HCT116 (cell line): ENCODE measurements around the gene CNNM4. TPM values are rescaled to one million over a fixed set of nuclear protein-coding genes. Genes with fewer than 3 reads are reported as not detected.
A peak's percentile ranks its signal among the peaks of the same experiment; 100 is the strongest.

ENCODE experiments used
- ATAC-seq: fragments of 200-7000 bp; cut with Tn5 transposase; 2 replicates; pipeline ENCODE4 v1.9.1; 2020; ENCODE audit warnings: mild to moderate bottlenecking, moderate library complexity
- Bru-seq: library from RNA; stranded (reverse); fragments of 400-500 nt; gene quantifications from one replicate; lab custom pipeline; 2021; lab: Mats Ljungman, UMichigan
- BruChase-seq, 2 experiments: library from RNA; stranded (reverse); fragments of 400-500 nt; gene quantifications; one replicate each; lab custom pipeline; 2021; lab: Mats Ljungman, UMichigan
- BruUV-seq: library from RNA; stranded (reverse); fragments of 400-500 nt; replicated peaks from 2 replicates; lab custom pipeline; 2021; lab: Mats Ljungman, UMichigan
- CTCF ChIA-PET: fragments of 300-600 bp; sonication (Branson Sonifier 250); formaldehyde crosslinking; loops from one replicate; lab custom pipeline; 2021; ENCODE audit warnings: antibody characterized with exemption; lab: Charles Lee
- POLR2A ChIA-PET: fragments of 300-600, 350-600 bp; sonication (Branson Sonifier 250); formaldehyde crosslinking; loops from one replicate; lab custom pipeline; 2021; ENCODE audit warnings: antibody characterized with exemption; lab: Charles Lee
- RAD21 ChIA-PET, 2 experiments: fragments of 300-600 bp; sonication (Branson Sonifier 250); formaldehyde crosslinking; loops; one replicate each; lab custom pipeline; 2023; ENCODE audit warnings: low total read pairs in 2 of 2; ENCODE audit not compliant: uncharacterized antibody in 2 of 2, unreplicated experiment in 2 of 2, low non-redundant PET in 1 of 2; lab: Charles Lee
- DNase-seq: peaks from one replicate; pipeline ENCODE4 v3.0.0-alpha.2; 2010; ENCODE audit warnings: low read depth, low spot score
- H2AFZ ChIP-seq: fragments of 200-600 bp; shearing (Covaris generic), sonication (generic); 2 replicates; pipeline ENCODE4 v1.6.1; 2017; ENCODE audit warnings: low read depth, mixed run types, mixed read lengths, antibody characterized with exemption, low read length; ENCODE audit not compliant: poor library complexity, severe bottlenecking
- H3K27ac ChIP-seq: 2 replicates; pipeline ENCODE4 v1.5.1; 2012; ENCODE audit warnings: low read depth, low read length
- H3K27me3 ChIP-seq: fragments of 200-600 bp; sonication (generic); 2 replicates; pipeline ENCODE4 v1.6.1; 2016; ENCODE audit warnings: mixed run types, low read length, mixed read lengths; ENCODE audit not compliant: insufficient read depth
- H3K36me3 ChIP-seq, 2 experiments: fragments of 200-500 bp in 1 of 2; fragments of 200-600 bp in 1 of 2; sonication (Bioruptor generic) in 1 of 2; sonication (generic) in 1 of 2; 2 replicates each; pipeline versions ENCODE4 v1.5.1 to v1.6.1; 2014 to 2016; ENCODE audit warnings: low read length in 2 of 2, inconsistent platforms in 1 of 2, mixed read lengths in 1 of 2, mixed run types in 1 of 2; ENCODE audit not compliant: insufficient read depth in 2 of 2, control insufficient read depth in 1 of 2
- H3K4me1 ChIP-seq, 2 experiments: fragments of 200-600 bp in 1 of 2; sonication (generic) in 1 of 2; 2 replicates each; pipeline versions ENCODE4 v1.5.1 to v1.6.1; 2012 to 2017; ENCODE audit warnings: low read length in 2 of 2, inconsistent platforms in 1 of 2, mild to moderate bottlenecking in 1 of 2, mixed read lengths in 1 of 2, mixed run types in 1 of 2, moderate library complexity in 1 of 2; ENCODE audit not compliant: insufficient read depth in 2 of 2, control insufficient read depth in 1 of 2
- H3K4me2 ChIP-seq: fragments of 200-600 bp; sonication (generic); 2 replicates; pipeline ENCODE4 v1.6.1; 2017; ENCODE audit warnings: mixed run types, low read length, mixed read lengths
- H3K4me3 ChIP-seq, 2 experiments: fragments of 200-600 bp in 1 of 2; sonication (generic) in 1 of 2; replicated peaks in 1 of 2; 2 replicates each; pipeline ENCODE4 v1.5.1; 2011 to 2016; ENCODE audit warnings: low read length in 2 of 2, control low read depth in 1 of 2, low read depth in 1 of 2, mild to moderate bottlenecking in 1 of 2, mixed read lengths in 1 of 2, mixed run types in 1 of 2
- H3K79me2 ChIP-seq: fragments of 200-600 bp; sonication (generic); 2 replicates; pipeline ENCODE4 v1.6.1; 2017; ENCODE audit warnings: mild to moderate bottlenecking, mixed run types, low read length, moderate library complexity, mixed read lengths; ENCODE audit not compliant: insufficient read depth
- H3K9ac ChIP-seq: fragments of 200-600 bp; sonication (generic); 2 replicates; pipeline ENCODE4 v1.6.1; 2016; ENCODE audit warnings: low read length, mixed read lengths
- H3K9me2 ChIP-seq: fragments of 200-600 bp; sonication (generic), shearing (Covaris generic); 2 replicates; pipeline ENCODE4 v1.6.1; 2017; ENCODE audit warnings: mixed run types, mild to moderate bottlenecking, moderate library complexity; ENCODE audit not compliant: insufficient read depth
- H3K9me3 ChIP-seq, 2 experiments: fragments of 200-500 bp in 1 of 2; fragments of 200-600 bp in 1 of 2; sonication (Bioruptor generic) in 1 of 2; sonication (generic) in 1 of 2; 2 replicates each; pipeline ENCODE4 v1.6.1; 2014 to 2017; ENCODE audit warnings: low read length in 2 of 2, mixed read lengths in 2 of 2, inconsistent platforms in 1 of 2, low read depth in 1 of 2, mild to moderate bottlenecking in 1 of 2, mixed run types in 1 of 2, moderate library complexity in 1 of 2; ENCODE audit not compliant: control insufficient read depth in 1 of 2, insufficient read depth in 1 of 2
- H4K20me1 ChIP-seq: fragments of 200-600 bp; sonication (generic), shearing (Covaris generic); 2 replicates; pipeline ENCODE4 v1.6.1; 2017; ENCODE audit warnings: mixed run types, mild to moderate bottlenecking, moderate library complexity; ENCODE audit not compliant: insufficient read depth
- CTCF ChIP-seq, 3 experiments: fragments of 200-600 bp in 1 of 3; sonication (generic) in 1 of 3; IDR thresholded peaks in 2 of 3; conservative IDR thresholded peaks in 1 of 3; 2 replicates each; pipeline ENCODE4 v1.5.1; 2012 to 2017; ENCODE audit warnings: low read depth in 2 of 3, low read length in 2 of 3, antibody characterized with exemption in 1 of 3, borderline replicate concordance in 1 of 3, control low read depth in 1 of 3, mild to moderate bottlenecking in 1 of 3, mixed read lengths in 1 of 3, mixed run types in 1 of 3, moderate library complexity in 1 of 3; ENCODE audit not compliant: insufficient read depth in 1 of 3
- EGR1 ChIP-seq: IDR thresholded peaks from 2 replicates; pipeline ENCODE4 v1.6.1; 2012; ENCODE audit warnings: low read depth
- JUND ChIP-seq: IDR thresholded peaks from 2 replicates; pipeline ENCODE4 v1.6.1; 2012
- MAX ChIP-seq: IDR thresholded peaks from 2 replicates; pipeline ENCODE4 v1.6.1; 2012
- POLR2A ChIP-seq: IDR thresholded peaks from 2 replicates; pipeline ENCODE4 v1.7.0; 2011; ENCODE audit warnings: borderline replicate concordance; ENCODE audit not compliant: insufficient read depth, insufficient read length; ENCODE audit errors: extremely low read depth
- POLR2AphosphoS5 ChIP-seq: IDR thresholded peaks from 2 replicates; pipeline ENCODE4 v1.6.1; 2011; ENCODE audit warnings: mild to moderate bottlenecking, low read depth, low read length, moderate library complexity
- RAD21 ChIP-seq: IDR thresholded peaks from 2 replicates; pipeline ENCODE4 v1.6.1; 2012; ENCODE audit warnings: low read depth, mild to moderate bottlenecking
- YY1 ChIP-seq: IDR thresholded peaks from 2 replicates; pipeline ENCODE4 v1.6.1; 2011; ENCODE audit warnings: low read length, low read depth, moderate library complexity, mild to moderate bottlenecking; ENCODE audit not compliant: insufficient replicate concordance; ENCODE audit errors: extremely low read depth
- ZBTB33 ChIP-seq: IDR thresholded peaks from 2 replicates; pipeline ENCODE4 v1.6.1; 2011; ENCODE audit warnings: mild to moderate bottlenecking, low read length, moderate library complexity; ENCODE audit not compliant: insufficient replicate concordance; ENCODE audit errors: extremely low read depth
- ZFX ChIP-seq: fragments of 450-650 bp; IDR thresholded peaks from 2 replicates; pipeline ENCODE4 v1.6.1; 2017
- intact Hi-C: fragments of 100-400 bp; cut with micrococcal nuclease; formaldehyde crosslinking; loops from 2 replicates; pipeline ENCODE4 v1.10.0; 2022
- long read RNA-seq: library from polyadenylated mRNA; unstranded; transcript quantifications from one replicate; pipeline ENCODE4 v2.0.0, GENCODE V29; 2021; ENCODE audit not compliant: unreplicated experiment
- polyA plus RNA-seq: library from polyadenylated mRNA; unstranded; fragments of >200 nt; gene quantifications from 2 replicates; pipeline ENCODE4 v1.2.1, GENCODE V29; 2012; ENCODE audit warnings: missing spikeins
- total RNA-seq: library from RNA; stranded (reverse); gene quantifications from one replicate; pipeline ENCODE4 v1.2.1, GENCODE V29; 2021; ENCODE audit not compliant: unreplicated experiment

The CNNM4 gene
- 7.9 TPM for total RNA-seq
- 8.6 and 10.2 TPM in 2 replicates for polyA plus RNA-seq
- percentile 55 among the genes with signal in this experiment for Bru-seq, nascent RNA
- BruChase-seq, experiment 1, labeled RNA remaining after a 6-hour chase = percentile 58 among the genes with signal in this experiment
- BruChase-seq, experiment 2, labeled RNA remaining after a 2-hour chase = percentile 53 among the genes with signal in this experiment
- long read RNA-seq, partial matches to known transcripts = 10 of 10 reads
- long read RNA-seq, other reads (novel, unspliced or antisense) = 0 of 10 reads

GRCh38 chr2:96760036-96760985 is at the start of gene CNNM4:
Gene CNNM4 (plus strand): TSS chr2:96760902. CDS start chr2:96761000, 98 bp downstream.
- H3K27ac ChIP-seq = peak within 1 kb of the TSS; percentile 62; the same call in 1 of the 2 replicates

More at GRCh38 chr2:96760036-96760985, at the start of gene CNNM4:
- DNase-seq (peak; percentile 84), ATAC-seq (peak; percentile 96)
- peak within 1 kb of the TSS; percentile 23 for H2AFZ ChIP-seq
- BruUV-seq = TSS peak; percentile 38
- H3K27me3 ChIP-seq = no peaks in the 10 kb centered on the region
- ChIA-PET CTCF (interaction anchor here (0.6 kb wide), 1 partner anchor 9 kb away, joined by 3 read pairs; no protein-coding TSS in a partner anchor), POLR2A (interaction anchor here (0.5 to 1.5 kb wide), 2 partner anchors 18 to 69 kb away, joined by 3 to 5 read pairs; no protein-coding TSS in a partner anchor), RAD21 (interaction anchor here in 1 of 2 experiments (0.5 to 0.7 kb wide), 3 partner anchors 13 to 199 kb away, joined by 4 to 9 read pairs (median 5); no protein-coding TSS in a partner anchor)
- peak within 1 kb of the TSS; percentile 43 to 54 for H3K4me3 ChIP-seq
- peak within 1 kb of the TSS; percentile 48 for H3K9ac ChIP-seq
- intact Hi-C loops = loop anchor here (10.0 kb wide), 2 partner anchors 126 to 206 kb away; partner anchors contain the start of gene KANSL3
- H4K20me1 ChIP-seq = no peaks in the 10 kb centered on the region
- peaks cover 20% of the 10 kb centered on the region for H3K79me2 ChIP-seq
- peak; percentile 77 for TF ChIP-seq EGR1
- TF ChIP-seq POLR2A = peak; percentile 80
- no peak for TF ChIP-seq YY1
- 0 out of 6 replicates have a peak, but pooled peaks of 2 of the 3 experiments have one; percentile 5 to 11 for TF ChIP-seq CTCF (IDR thresholded peaks at IDR 0.05 in 2 of 3, conservative IDR thresholded peaks at IDR 0.05 in 1 of 3; ENCODE audit: borderline replicate concordance in 1 of 3, insufficient read depth in 1 of 3, low read depth in 2 of 3, low read length in 2 of 3)
- peak; percentile 86 for TF ChIP-seq POLR2AphosphoS5
- TF ChIP-seq RAD21 = peak; percentile 26
- TF ChIP-seq MAX = peak; percentile 91
- TF ChIP-seq JUND = no peak
- 0 out of 2 replicates have a peak, but pooled peaks have one; percentile 25 for TF ChIP-seq ZFX
- peak; percentile 50 for TF ChIP-seq ZBTB33
- TF ChIP-seq, all 23 proteins: peak for 8
- Histone ChIP-seq H3K9me3 (no peaks in the 10 kb centered on the region), H3K4me2 (peak within 1 kb of the TSS; percentile 83), H3K36me3 (no peaks in the 10 kb centered on the region), H3K4me1 (peaks cover 14 to 50% of the 10 kb centered on the region in 2 experiments), H3K9me2 (no peaks in the 10 kb centered on the region)
